Measurements from ENCODE around the gene HS3ST5. TPM values are rescaled to one million over a fixed set of nuclear protein-coding genes. Genes with fewer than 3 reads are reported as not detected.

The HS3ST5 gene
- total RNA-seq, 6 experiments from 2014 or later = not detected

DNA sequence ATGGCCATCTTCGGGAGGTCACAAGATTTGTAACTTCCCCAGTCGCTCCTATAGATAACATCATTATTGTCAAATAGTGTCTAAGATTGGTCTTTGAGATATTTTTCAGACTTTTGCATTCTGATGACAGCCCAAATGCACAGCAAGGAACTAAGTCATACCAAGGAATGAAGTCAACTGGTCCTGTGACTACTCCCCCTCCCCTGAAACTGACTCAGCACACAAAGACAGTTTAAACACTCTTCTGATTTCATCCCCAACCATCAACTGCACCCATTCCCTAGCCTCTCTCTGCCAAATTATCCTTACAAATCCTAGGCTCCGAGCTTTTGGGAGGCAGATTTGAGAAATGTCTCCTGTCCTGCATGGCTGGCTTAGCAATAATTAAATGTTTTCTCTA, 139.4 kb downstream of the HS3ST5 start:
- TF ChIP-seq, protein P1, sequence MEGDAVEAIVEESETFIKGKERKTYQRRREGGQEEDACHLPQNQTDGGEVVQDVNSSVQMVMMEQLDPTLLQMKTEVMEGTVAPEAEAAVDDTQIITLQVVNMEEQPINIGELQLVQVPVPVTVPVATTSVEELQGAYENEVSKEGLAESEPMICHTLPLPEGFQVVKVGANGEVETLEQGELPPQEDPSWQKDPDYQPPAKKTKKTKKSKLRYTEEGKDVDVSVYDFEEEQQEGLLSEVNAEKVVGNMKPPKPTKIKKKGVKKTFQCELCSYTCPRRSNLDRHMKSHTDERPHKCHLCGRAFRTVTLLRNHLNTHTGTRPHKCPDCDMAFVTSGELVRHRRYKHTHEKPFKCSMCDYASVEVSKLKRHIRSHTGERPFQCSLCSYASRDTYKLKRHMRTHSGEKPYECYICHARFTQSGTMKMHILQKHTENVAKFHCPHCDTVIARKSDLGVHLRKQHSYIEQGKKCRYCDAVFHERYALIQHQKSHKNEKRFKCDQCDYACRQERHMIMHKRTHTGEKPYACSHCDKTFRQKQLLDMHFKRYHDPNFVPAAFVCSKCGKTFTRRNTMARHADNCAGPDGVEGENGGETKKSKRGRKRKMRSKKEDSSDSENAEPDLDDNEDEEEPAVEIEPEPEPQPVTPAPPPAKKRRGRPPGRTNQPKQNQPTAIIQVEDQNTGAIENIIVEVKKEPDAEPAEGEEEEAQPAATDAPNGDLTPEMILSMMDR (IDR thresholded peaks at IDR 0.05) = no peak
- TF ChIP-seq POLR2A (IDR thresholded peaks at IDR 0.05) = no peak
- no peak overlapping the region for H3K27ac ChIP-seq
- no peaks in the 10 kb centered on the region for H3K36me3 ChIP-seq
- no peaks in the 10 kb centered on the region for H3K27me3 ChIP-seq
- intact Hi-C loops (cut with DNase I) = no loop called here
- WGBS (ENCODE audit: insufficient coverage, low coverage, low lambda C conversion rate, missing lambda C conversion rate) = 69% methylated on average over 3 of the region's 3 CpGs
- no peak for DNase-seq
- peaks cover 0 to 4% (median 0%) of the 10 kb centered on the region in 4 donors for H3K9me3 ChIP-seq
- H3K4me3 ChIP-seq = no peak overlapping the region
- no peak for ATAC-seq
- no peaks in the 10 kb centered on the region for H3K4me1 ChIP-seq

DNA sequence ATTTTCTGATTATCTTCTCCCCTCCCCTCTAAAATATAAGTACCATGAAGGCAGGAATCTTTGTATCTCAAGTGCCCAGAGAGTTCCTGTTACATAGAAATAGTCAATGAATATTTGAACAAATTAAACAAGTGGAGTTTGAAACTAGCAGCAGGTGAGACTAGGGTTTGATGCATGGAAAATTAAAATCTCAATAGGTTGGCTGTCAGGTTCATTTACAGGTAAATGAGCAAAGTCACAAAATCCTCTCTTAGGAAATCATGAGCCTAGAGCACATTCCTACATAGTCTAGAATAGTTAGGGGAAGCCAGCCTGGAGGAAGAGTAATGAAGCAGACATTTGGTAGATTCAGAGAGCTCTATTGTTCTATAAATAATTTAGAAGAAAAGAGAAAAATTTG, 140.4 kb downstream of the HS3ST5 start:
- no peaks in the 10 kb centered on the region for H3K36me3 ChIP-seq
- no peak overlapping the region for H3K27ac ChIP-seq
- no peaks in the 10 kb centered on the region for H3K4me1 ChIP-seq
- H3K9me3 ChIP-seq = peaks cover 0 to 4% (median 0%) of the 10 kb centered on the region in 4 donors
- no peaks in the 10 kb centered on the region for H3K27me3 ChIP-seq
- DNase-seq (no peak), ATAC-seq (no peak)
- no peak for TF ChIP-seq POLR2A (IDR thresholded peaks at IDR 0.05)
- TF ChIP-seq, protein P1 (IDR thresholded peaks at IDR 0.05) = no peak
- intact Hi-C loops (cut with DNase I) = no loop called here
- H3K4me3 ChIP-seq = no peak overlapping the region

DNA sequence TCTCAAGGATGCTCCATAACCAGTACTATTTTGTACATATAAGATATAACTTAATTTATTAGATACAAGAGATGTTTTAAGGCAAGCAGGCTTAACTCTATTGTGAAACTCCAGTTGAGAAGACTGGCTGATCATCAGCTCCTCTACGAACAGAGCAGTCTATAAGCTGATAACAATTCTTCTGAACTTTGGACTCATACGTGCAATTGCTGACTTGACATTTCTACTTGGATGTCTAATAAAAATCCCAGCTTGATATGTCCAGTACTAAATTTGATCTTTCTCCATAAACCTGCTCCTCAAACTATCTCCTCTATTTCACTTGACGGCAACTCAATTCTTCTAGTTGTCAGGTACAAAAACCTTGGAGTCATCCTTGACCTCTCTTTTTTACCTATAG, 141.9 kb downstream of the HS3ST5 start:
- no peak for TF ChIP-seq POLR2A (IDR thresholded peaks at IDR 0.05)
- TF ChIP-seq, protein P1 (IDR thresholded peaks at IDR 0.05) = no peak
- Histone ChIP-seq H3K27ac (no peak overlapping the region), H3K9me3 (peaks cover 0 to 4% (median 0%) of the 10 kb centered on the region in 4 donors), H3K36me3 (no peaks in the 10 kb centered on the region), H3K27me3 (no peaks in the 10 kb centered on the region), H3K4me3 (no peak overlapping the region), H3K4me1 (no peaks in the 10 kb centered on the region)
- intact Hi-C loops (cut with DNase I) = no loop called here
- ATAC-seq = no peak
- 41% methylated on average over 3 of the region's 3 CpGs for WGBS (ENCODE audit: insufficient coverage, low coverage, low lambda C conversion rate, missing lambda C conversion rate)
- no peak for DNase-seq

DNA sequence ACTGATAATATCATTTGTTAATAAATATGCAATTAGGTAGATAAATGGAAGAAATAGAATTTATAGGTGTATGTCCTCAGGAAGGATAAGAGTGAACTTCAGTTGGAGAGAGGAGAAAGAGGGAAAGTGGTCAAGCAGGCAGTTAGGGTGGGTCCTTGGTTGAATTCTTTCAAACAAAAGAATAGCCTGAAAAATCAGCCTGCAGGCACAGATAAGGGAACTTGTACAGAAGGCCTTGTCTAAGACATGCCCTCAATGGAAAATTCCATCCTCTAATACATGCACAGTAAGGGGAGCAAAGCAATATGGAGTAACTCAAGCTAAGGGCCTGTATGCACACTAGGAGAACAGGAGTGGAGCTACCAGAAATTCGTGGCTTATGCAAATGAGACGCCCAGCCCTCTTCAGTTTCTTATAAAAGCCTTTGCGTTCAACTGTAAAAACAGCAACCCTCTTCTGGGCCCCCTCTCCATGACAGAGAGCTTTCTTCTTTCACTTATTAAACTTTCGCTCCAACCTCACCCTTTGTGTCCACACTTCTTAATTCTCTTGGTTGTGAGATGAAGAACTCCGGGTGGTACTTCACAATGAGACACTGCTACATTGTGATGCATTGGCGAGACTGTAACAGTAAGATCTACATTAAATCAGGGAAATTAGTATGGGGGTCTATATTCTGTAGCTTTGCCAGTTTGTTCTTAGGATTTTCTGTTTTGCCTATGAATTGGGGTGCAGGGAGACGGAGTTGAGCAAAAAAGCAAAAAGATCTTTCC, 147.0 kb downstream of the HS3ST5 start:
- Histone ChIP-seq H3K4me3 (no peak overlapping the region), H3K9me3 (no peaks in the 10 kb centered on the region), H3K27me3 (no peaks in the 10 kb centered on the region), H3K27ac (no peak overlapping the region), H3K4me1 (no peaks in the 10 kb centered on the region), H3K36me3 (no peaks in the 10 kb centered on the region)
- intact Hi-C loops (cut with DNase I) = no loop called here
- DNase-seq = no peak
- TF ChIP-seq POLR2A (IDR thresholded peaks at IDR 0.05) = no peak
- TF ChIP-seq, protein P1 (IDR thresholded peaks at IDR 0.05) = no peak
- no peak for ATAC-seq
- WGBS (ENCODE audit: insufficient coverage, low coverage, low lambda C conversion rate, missing lambda C conversion rate) = 64% methylated on average over 6 of the region's 7 CpGs
